D721Med (cell line): ENCODE data around the gene TEX51.

ENCODE experiments used
- DNase-seq: peaks from one replicate; pipeline ENCODE4 v3.0.0; 2011; ENCODE audit warnings: low spot score; ENCODE audit not compliant: insufficient read length
- FAIRE-seq: peaks from 2 replicates; lab custom pipeline; 2011; peaks lifted over from hg19 to GRCh38; lab: Jason Lieb, UNC
- CTCF ChIP-seq: IDR thresholded peaks from 2 replicates; pipeline ENCODE4 v1.5.1; 2012; ENCODE audit warnings: mild to moderate bottlenecking, control low read depth; ENCODE audit not compliant: insufficient read depth; ENCODE audit errors: missing control alignments

The TEX51 gene

GRCh38 chr2:126886211-126886915 lies 12.3 kb upstream of the TEX51 start:
- TF ChIP-seq CTCF: no peak
- no peak for FAIRE-seq
- DNase-seq: no peak

GRCh38 chr2:126886916-126887280 lies 11.8 kb upstream of the TEX51 start:
- DNase-seq (no peak), FAIRE-seq (no peak)
- no peak for TF ChIP-seq CTCF

GRCh38 chr2:126887506-126887905 lies 11.2 kb upstream of the TEX51 start:
- FAIRE-seq (no peak), DNase-seq (no peak)
- no peak for TF ChIP-seq CTCF

GRCh38 chr2:126888046-126888445 lies 10.6 kb upstream of the TEX51 start:
- no peak for FAIRE-seq
- no peak for DNase-seq

GRCh38 chr2:126889071-126889470 lies 9.6 kb upstream of the TEX51 start:
- FAIRE-seq: no peak
- TF ChIP-seq CTCF: no peak
- DNase-seq: no peak

More at GRCh38 chr2:126888046-126888445, 10.6 kb upstream of the TEX51 start:
- no peak for TF ChIP-seq CTCF

- TF ChIP-seq CTCF: no peak
- FAIRE-seq: no peak
- no peak for DNase-seq
Measured at GRCh38 chr2:126889496-126890135, 9.1 kb upstream of the TEX51 start.

GRCh38 chr2:126890136-126890510 lies 8.6 kb upstream of the TEX51 start:
- no peak for TF ChIP-seq CTCF
- DNase-seq: no peak
- FAIRE-seq: no peak
